Sigmoid colon (tissue), 7 donors: ENCODE measurements around the gene CANT1. TPM values are rescaled to one million over a fixed set of nuclear protein-coding genes. Genes with fewer than 3 reads are reported as not detected.
"Not testable (repeated sequence)": the region's sequence is repeated elsewhere in the genome, so short reads cannot be mapped to it uniquely, and the experiment has no call there.

Source experiments
- DNase-seq: peaks from one replicate; pipeline ENCODE4 v3.0.0-alpha.2; 2019
- H3K27ac ChIP-seq, 4 donors: fragments of 200-600 bp; sonication (generic); one replicate each; pipeline ENCODE4 v1.5.1; 2016 to 2019; ENCODE audit warnings: mild to moderate bottlenecking in 1 of 4
- H3K27me3 ChIP-seq, 3 donors: fragments of 200-600 bp; sonication (generic); one replicate each; pipeline ENCODE4 v1.5.1; 2019; ENCODE audit warnings: mild to moderate bottlenecking in 1 of 3
- H3K36me3 ChIP-seq, 4 donors: fragments of 200-600 bp; sonication (generic); one replicate each; pipeline ENCODE4 v1.5.1; 2016 to 2019
- H3K4me1 ChIP-seq, 4 donors: fragments of 200-600 bp; sonication (generic); one replicate each; pipeline ENCODE4 v1.5.1; 2017 to 2019
- H3K4me3 ChIP-seq, 4 donors: fragments of 200-600 bp; sonication (generic); one replicate each; pipeline ENCODE4 v1.5.1; 2017 to 2019; ENCODE audit warnings: mild to moderate bottlenecking in 2 of 4, moderate library complexity in 1 of 4
- H3K9me3 ChIP-seq, 4 donors: fragments of 200-600 bp in 3 of 4; sonication (generic) in 3 of 4; one replicate each; pipeline versions ENCODE4 v1.5.1 to v1.6.1; 2013 to 2019
- EP300 ChIP-seq, 4 donors: sonication (generic); formaldehyde crosslinking; IDR thresholded peaks; one replicate each; pipeline ENCODE4 v1.6.1; 2017; ENCODE audit warnings: antibody characterized with exemption in 4 of 4
- POLR2A ChIP-seq, 2 donors: fragments of 450-650 bp; IDR thresholded peaks; one replicate each; pipeline ENCODE4 v1.6.1; 2016; ENCODE audit warnings: antibody characterized with exemption in 2 of 2, mild to moderate bottlenecking in 2 of 2, moderate library complexity in 2 of 2
- POLR2AphosphoS5 ChIP-seq, 4 donors: sonication (generic); formaldehyde crosslinking; IDR thresholded peaks; one replicate each; pipeline ENCODE4 v1.6.1; 2017; ENCODE audit warnings: antibody characterized with exemption in 4 of 4
- WGBS, 2 donors: extraction: QIAGEN DNeasy Blood & Tissue Kit; methylation state at CpG; one replicate each; pipeline ENCODE4 v1.1.7; 2013; 5-methylcytosine and 5-hydroxymethylcytosine counted together
- intact Hi-C: fragments of 100-400 bp; cut with DNase I; formaldehyde crosslinking; loops from one replicate; pipeline ENCODE4 v1.15.1; 2023
- polyA plus RNA-seq, 3 donors: library from polyadenylated mRNA; stranded (reverse); fragments of 200-250 nt; gene quantifications; one replicate each; pipeline ENCODE4 v1.2.3, GENCODE V29; 2013
- total RNA-seq, 4 donors: library from RNA; depleted of rRNA; stranded (reverse); fragments of >200 nt; gene quantifications; one replicate each; pipeline ENCODE4 v1.1.0, GENCODE V29; 2016
- TF ChIP-seq, protein P1 (sequence below), 4 experiments: fragments of 450-650 bp in 3 of 4; fragments of 200-600 bp in 1 of 4; IDR thresholded peaks; one replicate each; pipeline ENCODE4 v1.5.1; 2016 to 2019; ENCODE audit warnings: antibody characterized with exemption in 4 of 4, mild to moderate bottlenecking in 3 of 4, moderate library complexity in 2 of 4
- donor health status: healthy with polysubstance abuse.
- donor health status: Bipolar disorder and iron deficiency.
- donor health status: healthy.

CANT1 gene
- total and polyA plus RNA-seq, 7 donors: 11.1 to 132 (median 19.1) TPM

- Histone ChIP-seq H3K4me1 (peaks cover 0 to 26% (median 7%) of the 10 kb centered on the region in 4 donors), H3K27me3 (no peaks in the 10 kb centered on the region), H3K4me3 (no peak overlapping the region), H3K9me3 (no peaks in the 10 kb centered on the region), H3K27ac (peak overlapping the region; percentile 61 to 74 (median 70)), H3K36me3 (no peaks in the 10 kb centered on the region)
- peak in 1 of 4 donors; percentile 11 for TF ChIP-seq POLR2AphosphoS5 (IDR thresholded peaks at IDR 0.05)
- no peak for TF ChIP-seq EP300 (IDR thresholded peaks at IDR 0.05)
- peak; percentile 73 for DNase-seq
- WGBS, 2 donors: 28 to 72% methylated on average over 28 of the region's 28 CpGs
- intact Hi-C loops: no loop called here
Observed at GRCh38 chr17:79033741-79034501, 24.4 kb upstream of the CANT1 start.

DNA sequence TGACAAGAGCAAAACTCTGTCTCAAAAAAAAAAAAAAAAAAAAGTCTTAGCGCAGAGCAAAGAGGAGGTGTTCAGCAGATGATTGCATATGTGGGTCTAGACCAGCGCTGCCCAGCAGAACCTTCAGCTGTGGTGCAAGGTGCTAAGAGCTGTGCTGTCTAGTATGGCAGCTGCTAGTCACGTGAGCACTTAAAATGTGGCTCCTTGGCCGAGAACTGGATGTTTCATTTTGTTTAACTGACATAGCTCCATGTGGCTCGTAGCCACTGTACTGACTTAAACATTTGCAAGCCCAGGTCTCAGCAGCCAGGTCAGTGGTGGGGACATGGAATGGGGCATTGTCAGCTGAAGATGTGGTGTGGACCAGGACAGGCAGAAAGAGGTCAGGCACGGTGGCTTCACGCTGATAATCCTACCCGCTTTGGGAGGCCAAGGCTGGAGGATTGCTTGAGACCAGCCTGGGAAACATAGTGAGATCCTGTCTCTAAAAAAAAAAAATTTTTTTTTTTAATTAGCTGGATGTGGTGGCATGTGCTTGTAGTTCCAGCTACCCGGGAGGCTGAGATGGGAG, 23.6 kb upstream of the CANT1 start:
- Histone ChIP-seq H3K36me3 (no peaks in the 10 kb centered on the region), H3K4me3 (no peak overlapping the region), H3K27ac (peak overlapping the region; percentile 61 to 74 (median 70)), H3K9me3 (no peaks in the 10 kb centered on the region), H3K4me1 (peaks cover 0 to 31% (median 11%) of the 10 kb centered on the region in 4 donors), H3K27me3 (no peaks in the 10 kb centered on the region)
- TF ChIP-seq POLR2A (IDR thresholded peaks at IDR 0.05) (no peak), EP300 (IDR thresholded peaks at IDR 0.05) (no peak), POLR2AphosphoS5 (IDR thresholded peaks at IDR 0.05) (no peak)
- TF ChIP-seq, protein P1, sequence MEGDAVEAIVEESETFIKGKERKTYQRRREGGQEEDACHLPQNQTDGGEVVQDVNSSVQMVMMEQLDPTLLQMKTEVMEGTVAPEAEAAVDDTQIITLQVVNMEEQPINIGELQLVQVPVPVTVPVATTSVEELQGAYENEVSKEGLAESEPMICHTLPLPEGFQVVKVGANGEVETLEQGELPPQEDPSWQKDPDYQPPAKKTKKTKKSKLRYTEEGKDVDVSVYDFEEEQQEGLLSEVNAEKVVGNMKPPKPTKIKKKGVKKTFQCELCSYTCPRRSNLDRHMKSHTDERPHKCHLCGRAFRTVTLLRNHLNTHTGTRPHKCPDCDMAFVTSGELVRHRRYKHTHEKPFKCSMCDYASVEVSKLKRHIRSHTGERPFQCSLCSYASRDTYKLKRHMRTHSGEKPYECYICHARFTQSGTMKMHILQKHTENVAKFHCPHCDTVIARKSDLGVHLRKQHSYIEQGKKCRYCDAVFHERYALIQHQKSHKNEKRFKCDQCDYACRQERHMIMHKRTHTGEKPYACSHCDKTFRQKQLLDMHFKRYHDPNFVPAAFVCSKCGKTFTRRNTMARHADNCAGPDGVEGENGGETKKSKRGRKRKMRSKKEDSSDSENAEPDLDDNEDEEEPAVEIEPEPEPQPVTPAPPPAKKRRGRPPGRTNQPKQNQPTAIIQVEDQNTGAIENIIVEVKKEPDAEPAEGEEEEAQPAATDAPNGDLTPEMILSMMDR (IDR thresholded peaks at IDR 0.05): no peak
- WGBS, 2 donors: 90 to 91% methylated on average over 9 of the region's 9 CpGs
- DNase-seq: peak; percentile 44
- intact Hi-C loops: no loop called here

DNA sequence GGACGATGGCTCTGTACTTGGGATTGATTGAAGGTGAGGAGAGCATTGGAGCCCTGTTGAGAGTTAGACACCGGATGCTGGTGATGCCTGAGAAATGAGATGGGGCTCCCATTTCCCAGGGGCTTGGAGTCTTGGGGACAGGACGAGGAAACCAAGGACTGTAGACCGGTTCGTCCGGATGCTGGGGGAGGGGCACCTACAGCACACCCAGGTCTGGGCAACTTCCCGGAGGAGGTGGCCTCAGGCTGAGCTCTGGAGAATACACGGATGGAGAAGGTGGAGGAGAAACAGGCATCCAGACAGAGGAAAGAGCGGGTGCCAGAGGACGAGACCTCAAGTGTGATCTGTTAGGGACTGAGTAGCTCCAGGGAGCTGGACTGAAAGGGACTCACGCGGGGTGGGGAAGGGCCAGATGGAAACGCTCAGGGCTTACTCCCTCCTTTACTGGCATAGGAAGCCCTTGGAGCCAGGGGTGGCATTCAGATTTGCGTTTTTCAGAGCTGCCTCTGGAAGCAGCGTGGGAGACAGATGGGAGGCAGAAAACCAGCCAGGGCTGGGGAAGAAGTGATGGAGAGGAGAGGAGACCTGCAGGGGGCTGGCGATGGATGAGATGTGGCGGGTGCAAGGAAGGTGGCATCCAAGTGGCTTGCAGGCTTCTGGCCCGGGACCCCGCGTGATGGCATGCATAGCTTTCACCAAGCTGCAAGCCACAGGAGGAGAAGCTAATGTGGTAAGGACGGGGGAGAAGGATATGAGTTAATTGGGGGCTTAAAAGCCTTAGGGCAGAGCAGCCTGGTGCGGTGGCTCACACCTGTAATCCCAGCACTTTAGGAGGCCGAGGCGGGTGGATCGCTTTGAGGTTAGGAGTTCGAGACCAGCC, 22.7 kb upstream of the CANT1 start:
- intact Hi-C loops: no loop called here
- TF ChIP-seq POLR2AphosphoS5 (IDR thresholded peaks at IDR 0.05): no peak
- TF ChIP-seq POLR2A (IDR thresholded peaks at IDR 0.05): no peak
- no peak for TF ChIP-seq EP300 (IDR thresholded peaks at IDR 0.05)
- TF ChIP-seq, protein P1 (IDR thresholded peaks at IDR 0.05): no peak
- no peak overlapping the region for H3K4me3 ChIP-seq
- H3K27me3 ChIP-seq: no peaks in the 10 kb centered on the region
- no peak overlapping the region for H3K27ac ChIP-seq
- no peaks in the 10 kb centered on the region for H3K9me3 ChIP-seq
- no peaks in the 10 kb centered on the region for H3K36me3 ChIP-seq
- DNase-seq: peak; percentile 20
- H3K4me1 ChIP-seq: peaks cover 0 to 40% (median 20%) of the 10 kb centered on the region in 4 donors
- WGBS, 2 donors: 93 to 94% methylated on average over 26 of the region's 26 CpGs

- peaks cover 0 to 50% (median 36%) of the 10 kb centered on the region in 4 donors for H3K4me1 ChIP-seq
- DNase-seq, intact Hi-C loops: not testable (repeated sequence)
Observed at GRCh38 chr17:79030636-79031035, 21.1 kb upstream of the CANT1 start.

DNA sequence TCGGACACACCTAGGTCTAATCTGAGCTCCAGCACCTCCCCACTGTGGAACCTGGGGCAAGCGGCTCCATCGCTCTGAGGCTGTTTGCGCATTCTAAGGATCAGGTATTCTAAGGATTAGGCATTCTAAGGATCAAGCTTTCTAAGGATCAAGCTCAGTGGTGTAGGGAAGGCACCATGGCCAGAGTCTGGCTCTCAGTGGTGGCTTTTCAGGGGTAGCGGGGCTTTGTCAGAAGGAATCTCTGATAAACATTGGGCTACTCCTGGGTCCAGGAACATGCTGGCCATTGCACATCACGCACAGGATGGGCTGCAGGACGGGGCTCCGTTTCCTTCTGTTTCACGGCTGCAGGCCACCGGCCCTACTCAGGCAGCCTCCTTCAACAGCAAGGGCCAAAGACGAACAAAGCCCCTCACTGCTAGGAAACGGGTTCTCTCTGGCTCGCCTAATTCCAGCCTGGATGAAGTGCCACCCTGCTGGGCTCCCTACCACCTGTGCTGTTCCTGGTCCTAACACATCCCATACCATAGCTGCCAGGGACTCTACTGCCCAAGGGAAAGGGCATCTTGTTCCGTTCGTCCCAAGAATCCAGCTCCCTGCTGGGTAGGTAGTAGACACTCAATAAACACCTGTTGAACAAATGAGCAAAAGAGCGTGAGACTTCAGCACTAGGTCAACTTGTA, 19.9 kb upstream of the CANT1 start:
- TF ChIP-seq, protein P1 (IDR thresholded peaks at IDR 0.05): no peak
- TF ChIP-seq EP300 (IDR thresholded peaks at IDR 0.05): no peak
- TF ChIP-seq POLR2AphosphoS5 (IDR thresholded peaks at IDR 0.05): no peak
- TF ChIP-seq POLR2A (IDR thresholded peaks at IDR 0.05): no peak
- H3K9me3 ChIP-seq: no peaks in the 10 kb centered on the region
- H3K4me1 ChIP-seq: peaks cover 0 to 57% (median 46%) of the 10 kb centered on the region in 4 donors
- H3K27me3 ChIP-seq: no peaks in the 10 kb centered on the region
- 92 to 94% methylated on average over 16 of the region's 16 CpGs for WGBS, 2 donors
- no peaks in the 10 kb centered on the region for H3K36me3 ChIP-seq
- H3K27ac ChIP-seq: peak overlapping the region in 1 of 4 donors; percentile 8
- no peak overlapping the region for H3K4me3 ChIP-seq
- DNase-seq: peak; percentile 50
- intact Hi-C loops: no loop called here

More at GRCh38 chr17:79030636-79031035, 21.1 kb upstream of the CANT1 start:
- H3K4me3 ChIP-seq, H3K27me3 ChIP-seq, H3K9me3 ChIP-seq, H3K36me3 ChIP-seq, H3K27ac ChIP-seq: not testable (repeated sequence)
- 94 to 95% methylated on average over 12 of the region's 12 CpGs for WGBS, 2 donors
